GM12891 (cell line): ENCODE results near the gene ISYNA1.

Experiments
- DNase-seq: peaks from one replicate; pipeline ENCODE4 v3.0.0; 2011; ENCODE audit warnings: low spot score; ENCODE audit not compliant: insufficient read length
- FAIRE-seq: peaks from 2 replicates; lab custom pipeline; 2011; peaks lifted over from hg19 to GRCh38; lab: Jason Lieb, UNC
- PAX5 ChIP-seq: IDR thresholded peaks from 2 replicates; pipeline ENCODE4 v1.6.1; 2011; ENCODE audit warnings: low read length, moderate library complexity, mild to moderate bottlenecking; ENCODE audit not compliant: insufficient read depth, severe bottlenecking
- POLR2A ChIP-seq: IDR thresholded peaks from 2 replicates; pipeline ENCODE4 v1.6.1; 2011; ENCODE audit warnings: low read depth, low read length, control low read depth
- POLR2AphosphoS5 ChIP-seq: IDR thresholded peaks from 2 replicates; pipeline ENCODE4 v1.6.1; 2011; ENCODE audit warnings: low read depth, low read length, control low read depth
- POU2F2 ChIP-seq: IDR thresholded peaks from 2 replicates; pipeline ENCODE4 v1.6.1; 2011; ENCODE audit warnings: low read depth, mild to moderate bottlenecking, control low read depth, low read length, moderate library complexity
- SPI1 ChIP-seq: IDR thresholded peaks from 2 replicates; pipeline ENCODE4 v1.6.1; 2011; ENCODE audit warnings: low read depth, low read length, control low read depth
- TAF1 ChIP-seq: IDR thresholded peaks from 2 replicates; pipeline ENCODE4 v1.6.1; 2011; ENCODE audit warnings: low read depth, low read length, control low read depth

The ISYNA1 gene

DNA sequence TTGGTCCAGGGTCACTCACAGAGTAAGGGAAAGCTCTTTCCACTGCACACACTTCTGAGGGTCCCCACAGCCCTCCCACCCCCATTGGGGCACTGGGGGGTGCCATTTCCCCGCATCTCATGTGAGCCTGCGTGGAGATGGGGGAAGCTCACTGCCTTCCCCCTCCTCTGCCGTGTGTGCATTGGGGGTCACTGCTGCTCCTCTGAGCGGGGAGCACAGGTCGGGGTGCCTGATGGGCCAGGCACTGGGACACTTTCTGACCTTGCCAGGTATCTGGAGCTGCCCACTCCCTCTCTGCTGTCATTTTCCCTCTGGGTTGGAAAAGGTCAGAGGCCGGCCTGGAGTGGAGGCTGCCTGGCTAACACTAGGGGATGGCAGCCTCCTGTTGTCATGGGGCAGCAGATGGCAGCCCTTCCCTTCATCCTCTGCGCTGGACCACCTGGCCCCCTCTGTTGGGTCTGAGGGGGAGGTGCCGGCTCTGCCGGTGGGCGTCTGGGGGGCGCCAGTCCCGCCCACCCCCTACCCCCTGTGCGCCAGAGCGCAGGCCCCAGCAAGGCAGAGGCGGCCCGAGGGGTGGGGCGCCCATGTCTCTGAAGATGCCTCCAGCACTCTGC, 9.7 kb downstream of the ISYNA1 start:
- FAIRE-seq (no peak), DNase-seq (no peak)
- TF ChIP-seq TAF1 (no peak), POLR2AphosphoS5 (no peak), POU2F2 (no peak), PAX5 (no peak), SPI1 (no peak), POLR2A (no peak)

DNA sequence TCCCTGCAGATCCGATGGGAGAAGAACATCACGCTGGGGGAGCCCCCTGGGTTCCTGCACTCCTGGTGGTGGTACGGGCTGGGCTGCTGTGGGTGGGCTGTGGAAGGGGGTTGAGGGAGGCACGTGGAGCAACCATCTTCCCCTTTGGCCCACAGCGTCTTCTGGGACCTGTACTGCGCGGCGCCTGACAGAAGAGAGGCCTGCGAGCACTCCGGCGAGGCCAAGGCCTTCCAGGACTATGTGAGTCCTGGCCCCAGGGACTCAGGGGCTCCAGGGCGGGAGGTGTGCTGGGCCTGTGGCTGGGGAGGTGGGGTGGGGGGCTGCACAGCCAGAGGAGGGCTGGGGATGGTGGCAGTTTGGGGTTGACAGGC, 10.2 kb downstream of the ISYNA1 start:
- no peak for TF ChIP-seq POLR2AphosphoS5
- no peak for TF ChIP-seq SPI1
- no peak for TF ChIP-seq POU2F2
- TF ChIP-seq PAX5, result no peak
- no peak for TF ChIP-seq POLR2A
- no peak for FAIRE-seq
- DNase-seq, result no peak

DNA sequence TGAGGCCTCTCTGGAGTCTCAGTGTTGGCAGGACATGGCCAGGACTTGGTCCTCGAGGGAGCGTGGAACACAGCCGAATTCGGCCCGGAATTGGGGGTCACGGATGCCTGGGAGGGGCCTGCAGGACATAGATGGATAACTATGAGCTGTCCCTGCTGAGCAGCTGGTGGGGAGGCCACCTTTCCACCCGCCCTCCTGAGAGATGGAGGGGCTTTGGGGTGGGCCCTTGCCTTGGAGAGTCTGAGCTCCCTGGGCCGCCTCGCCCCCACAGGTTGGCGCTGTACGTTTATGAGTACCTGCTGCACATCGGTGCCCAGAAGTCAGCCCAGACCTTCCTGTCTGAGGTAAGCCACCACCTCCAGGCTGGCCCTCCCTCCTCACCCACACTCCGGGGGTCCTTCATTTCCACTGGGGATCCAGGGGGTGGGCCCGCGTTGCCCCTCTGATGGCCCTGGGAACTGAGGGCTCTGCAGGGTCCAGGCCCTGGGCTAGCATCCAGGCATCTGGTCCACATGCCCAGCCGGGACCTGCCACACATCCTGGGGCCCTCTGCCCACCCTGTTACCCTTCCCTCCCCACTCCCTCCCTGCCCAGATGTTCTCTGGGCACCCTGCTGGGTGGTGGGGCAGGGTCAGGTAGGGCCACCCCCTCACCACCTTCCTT, 10.7 kb downstream of the ISYNA1 start:
- DNase-seq (no peak), FAIRE-seq (no peak)
- TF ChIP-seq TAF1, result no peak
- no peak for TF ChIP-seq SPI1
- no peak for TF ChIP-seq POLR2AphosphoS5
- TF ChIP-seq PAX5, result no peak
- TF ChIP-seq POLR2A, result no peak
- no peak for TF ChIP-seq POU2F2

DNA sequence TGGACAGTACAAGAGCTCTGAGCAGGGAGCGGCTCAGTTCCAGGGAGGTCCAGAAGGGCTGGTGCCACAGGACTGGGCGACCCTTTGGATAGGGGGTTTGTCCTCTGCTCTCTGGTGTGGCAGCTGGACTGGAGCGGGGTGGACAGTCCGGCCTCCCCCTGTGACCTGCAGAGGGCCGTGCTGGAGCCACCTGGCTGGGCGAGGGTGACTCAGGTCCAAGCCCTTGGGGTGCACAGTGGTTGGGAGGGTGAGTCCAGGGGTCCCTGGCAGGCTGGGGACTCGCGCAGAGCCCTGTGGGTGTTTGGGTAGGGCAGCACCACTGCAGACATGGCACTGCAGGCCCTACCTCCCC, 11.5 kb downstream of the ISYNA1 start:
- no peak for TF ChIP-seq POLR2A
- TF ChIP-seq PAX5, result no peak
- TF ChIP-seq POLR2AphosphoS5, result no peak
- no peak for TF ChIP-seq POU2F2
- no peak for TF ChIP-seq TAF1
- no peak for FAIRE-seq
- DNase-seq, result no peak

DNA sequence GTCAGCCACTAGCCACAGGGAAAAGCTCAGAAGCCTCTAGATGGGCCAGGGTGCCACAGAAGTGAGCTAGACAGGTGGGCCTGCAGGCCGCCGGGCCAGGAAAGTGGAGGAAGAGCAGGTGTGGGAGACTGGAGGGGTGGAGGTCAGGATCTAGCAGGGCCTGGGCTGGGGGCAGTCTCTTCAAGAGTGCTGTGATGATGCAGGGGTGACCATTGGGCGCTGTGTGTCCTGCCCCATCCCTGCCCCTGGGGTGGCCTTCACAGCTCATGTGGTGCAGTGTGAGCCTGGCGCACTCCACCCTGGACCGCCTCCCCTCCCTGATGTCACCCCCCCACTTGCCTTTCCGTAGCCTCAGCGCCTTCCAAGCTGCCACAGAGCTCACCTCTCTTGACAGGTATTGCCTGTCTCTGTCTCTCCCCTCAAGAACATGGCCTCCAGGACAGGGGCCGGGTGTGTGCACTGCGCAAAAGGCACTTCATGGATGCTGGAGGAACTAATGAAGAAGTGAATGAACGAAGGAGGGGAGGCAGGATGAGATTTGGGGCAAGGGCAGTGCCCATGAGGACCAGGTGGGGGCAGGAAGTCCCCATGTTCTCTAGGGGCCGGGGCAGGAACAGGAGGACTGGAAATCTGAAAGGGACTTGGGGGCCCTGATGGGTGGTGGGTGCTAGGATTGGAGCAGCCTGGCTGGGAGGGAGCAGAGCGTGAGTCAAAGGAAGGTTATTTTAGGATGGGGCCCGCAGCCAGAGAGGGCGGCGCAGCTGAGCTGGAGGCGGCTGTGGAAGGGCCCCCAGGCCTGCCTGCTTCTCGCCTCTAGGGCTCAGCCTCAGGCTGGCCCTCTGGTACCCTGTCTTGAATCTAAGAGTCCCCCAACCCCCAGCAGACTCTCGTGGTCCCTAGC, 12.2 kb downstream of the ISYNA1 start:
- FAIRE-seq, result peak; percentile 20
- no peak for TF ChIP-seq POU2F2
- TF ChIP-seq POLR2AphosphoS5, result no peak
- TF ChIP-seq PAX5, result no peak
- TF ChIP-seq SPI1, result no peak
- TF ChIP-seq TAF1, result no peak
- TF ChIP-seq POLR2A, result no peak
- DNase-seq, result no peak

DNA sequence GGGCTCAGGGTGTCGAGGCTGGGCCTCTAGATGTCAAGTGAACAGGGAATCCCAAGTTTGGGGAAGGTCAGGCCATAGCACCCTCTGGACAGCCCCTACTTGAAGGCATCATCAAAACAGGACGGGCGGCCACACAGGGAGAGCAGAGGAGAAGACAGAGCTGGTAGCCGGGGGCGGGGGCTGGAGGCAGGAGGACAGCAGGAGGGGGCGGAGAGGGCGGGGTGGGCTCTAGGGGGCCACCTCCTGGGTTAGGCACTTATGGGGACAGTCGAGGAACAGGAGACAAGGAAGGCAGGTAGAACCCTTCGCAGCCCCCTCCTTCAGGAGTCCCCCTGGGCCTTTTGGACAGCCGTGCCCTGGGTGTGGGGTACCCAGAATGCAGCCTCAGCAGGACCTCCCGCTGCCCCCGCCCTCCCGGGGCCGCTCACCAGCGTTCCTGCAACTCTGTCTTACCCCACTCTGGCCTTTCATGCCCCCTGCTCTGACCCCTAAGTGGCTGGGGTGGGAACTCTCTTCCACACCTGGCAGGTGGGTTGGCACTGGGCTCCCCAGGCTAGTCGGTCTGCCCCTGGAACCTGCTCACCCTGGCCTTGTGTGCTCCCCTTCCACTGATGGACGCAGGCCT, 12.9 kb downstream of the ISYNA1 start:
- TF ChIP-seq PAX5 (no peak), POU2F2 (no peak), POLR2AphosphoS5 (no peak), POLR2A (no peak), SPI1 (no peak), TAF1 (no peak)
- no peak for FAIRE-seq
- no peak for DNase-seq

DNA sequence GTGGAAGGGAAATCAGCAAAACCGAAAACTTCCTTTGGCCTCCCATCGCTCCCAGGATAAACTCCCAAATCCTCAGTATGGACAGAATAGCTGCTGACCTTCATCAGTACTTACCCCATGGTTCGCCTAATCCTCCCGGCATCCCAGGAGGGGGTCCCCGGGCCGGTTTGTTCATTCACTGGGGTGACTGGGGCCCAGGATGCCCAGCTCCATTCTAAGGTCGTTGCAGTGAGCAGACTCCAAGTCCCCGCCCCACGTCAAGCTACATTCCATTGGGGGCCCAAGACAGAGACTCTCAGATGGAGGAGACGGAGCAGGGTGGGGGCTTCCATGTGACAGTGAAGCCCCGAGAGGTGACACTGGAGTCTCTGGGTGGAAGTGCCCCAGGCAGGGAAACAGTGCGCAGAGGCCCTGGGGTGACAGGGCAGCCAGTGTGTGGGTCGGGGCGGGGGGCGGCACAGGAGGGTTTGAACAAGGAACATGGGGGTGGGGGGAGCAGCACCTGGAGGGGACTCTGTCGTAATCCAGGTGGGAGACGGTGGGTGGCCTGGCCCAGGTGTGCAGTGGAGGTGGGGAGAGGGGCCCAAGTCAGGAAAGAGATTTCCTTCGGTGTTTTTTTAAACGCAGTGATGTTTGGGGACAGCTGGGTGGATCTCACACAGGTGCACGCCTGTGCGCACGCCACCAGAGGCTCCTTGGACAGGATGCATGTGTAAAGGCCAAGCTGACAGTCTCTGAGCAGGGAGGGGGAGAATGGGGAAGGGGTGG, 13.6 kb downstream of the ISYNA1 start:
- no peak for FAIRE-seq
- TF ChIP-seq POU2F2 (no peak), TAF1 (no peak), POLR2AphosphoS5 (no peak), SPI1 (no peak), PAX5 (no peak), POLR2A (no peak)
- no peak for DNase-seq

DNA sequence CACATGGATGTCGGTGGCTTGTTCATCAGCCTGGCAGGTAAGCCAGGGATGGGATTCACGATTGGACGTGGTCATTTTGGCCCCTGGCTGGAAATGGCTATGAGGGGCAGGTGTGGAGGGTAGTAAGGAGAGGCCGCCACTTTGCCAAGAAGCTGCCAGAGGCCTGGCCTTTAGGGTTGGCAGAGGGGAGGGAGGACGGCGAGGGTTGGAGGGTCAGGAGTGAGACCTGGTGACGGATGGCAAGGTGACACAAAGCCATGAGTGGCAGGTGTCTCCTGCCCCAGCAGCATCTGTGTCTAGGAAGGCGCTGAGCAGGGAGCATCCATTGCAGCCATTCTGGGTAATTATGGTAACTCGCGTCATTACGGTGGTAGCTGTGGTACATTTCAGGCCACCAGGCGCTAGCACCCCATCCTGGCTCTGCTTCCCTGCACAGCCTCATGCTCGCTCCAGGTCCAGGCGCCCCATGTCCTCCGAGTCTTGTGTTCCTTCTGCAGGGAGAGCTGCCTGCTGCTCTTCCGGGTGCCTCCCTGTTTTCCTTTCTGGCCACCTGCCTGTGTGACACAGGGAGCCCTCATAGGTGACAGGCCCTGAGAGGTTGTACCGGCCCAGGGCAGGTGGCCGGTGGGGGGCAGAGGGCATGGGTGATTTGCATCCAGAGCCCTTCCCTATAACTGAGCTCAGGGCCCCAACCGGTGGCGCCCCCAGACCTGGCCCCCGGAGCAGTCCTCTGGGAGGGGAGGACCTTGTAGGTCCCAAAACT, 14.5 kb downstream of the ISYNA1 start:
- no peak for DNase-seq
- peak; percentile 59 for FAIRE-seq
- TF ChIP-seq SPI1 (no peak), POLR2AphosphoS5 (no peak), POU2F2 (no peak), POLR2A (no peak), TAF1 (no peak), PAX5 (no peak)

DNA sequence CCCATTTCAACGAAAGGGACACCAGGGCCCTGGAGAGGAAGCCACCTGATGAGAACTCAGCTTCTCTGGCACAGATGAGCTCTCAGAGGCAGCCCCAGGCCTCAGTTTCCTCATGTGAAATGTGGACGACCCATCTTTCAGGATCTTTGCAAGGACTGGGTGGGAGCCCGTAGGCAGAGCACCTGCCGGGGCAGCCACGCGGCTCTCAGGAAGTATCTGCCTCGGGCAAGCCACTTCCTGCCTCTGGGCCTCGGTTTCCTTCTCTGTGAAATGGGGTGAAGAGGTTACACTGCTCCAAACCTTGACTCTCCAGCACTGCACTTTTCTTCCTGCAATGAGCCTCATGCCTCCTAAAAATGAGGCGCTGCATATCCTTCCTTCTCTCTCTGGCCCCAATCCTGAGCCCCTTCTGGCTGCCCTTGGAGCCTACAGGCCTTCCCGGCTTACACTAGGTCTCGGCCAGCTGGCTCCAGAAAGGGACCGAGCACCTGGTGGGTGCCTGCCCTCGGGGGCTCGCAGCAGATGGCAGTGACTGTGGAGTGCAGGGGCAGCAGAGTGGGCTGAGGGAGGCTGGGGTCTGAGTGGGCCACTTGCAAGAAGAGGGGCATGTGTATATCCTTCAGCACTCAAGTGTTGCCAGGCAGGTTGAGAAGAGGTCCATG, 15.3 kb downstream of the ISYNA1 start:
- FAIRE-seq (peak; percentile 26), DNase-seq (no peak)

More for the DNA sequence above, 15.3 kb downstream of the ISYNA1 start:
- TF ChIP-seq TAF1 (no peak), PAX5 (no peak), POLR2A (no peak), SPI1 (no peak), POU2F2 (no peak), POLR2AphosphoS5 (no peak)
